GM23248 (cell line): Measurements from ENCODE around the gene TRIOBP.

ENCODE experiments used
- EZH2 ChIP-seq: fragments of 200-600 bp; sonication (generic); IDR thresholded peaks from 2 replicates; pipeline ENCODE4 v1.6.1; 2018; ENCODE audit warnings: antibody characterized with exemption, mild to moderate bottlenecking; ENCODE audit not compliant: insufficient read depth, poor library complexity, severe bottlenecking
- EZH2phosphoT487 ChIP-seq: fragments of 200-600 bp; sonication (generic); IDR thresholded peaks from 2 replicates; pipeline ENCODE4 v1.6.1; 2018; ENCODE audit warnings: antibody characterized with exemption, moderate library complexity, mild to moderate bottlenecking, low read depth; ENCODE audit not compliant: insufficient read depth

DNA sequence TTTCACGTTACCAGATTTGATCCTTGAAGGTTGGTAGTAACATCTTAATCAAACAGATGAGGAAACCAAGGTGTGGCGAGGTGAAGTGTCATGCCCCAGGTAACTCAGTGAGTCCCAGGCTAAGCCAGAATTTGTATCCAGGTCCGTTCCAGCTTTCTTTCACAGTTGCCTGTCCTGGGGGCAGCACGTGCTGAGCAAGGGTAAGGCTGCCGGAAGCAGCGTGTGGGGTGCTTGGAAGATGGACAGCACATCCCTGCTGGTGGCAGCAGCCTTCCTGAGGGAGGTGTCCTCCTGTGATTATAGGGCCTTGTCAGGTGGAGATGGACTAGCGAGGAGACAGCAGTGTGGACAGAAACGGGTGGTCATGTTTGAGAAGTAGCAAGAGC, 50.9 kb downstream of the TRIOBP start:
- TF ChIP-seq EZH2 (no peak), EZH2phosphoT487 (no peak)
